Measurements from ENCODE around the gene MN1.

The MN1 gene

DNA sequence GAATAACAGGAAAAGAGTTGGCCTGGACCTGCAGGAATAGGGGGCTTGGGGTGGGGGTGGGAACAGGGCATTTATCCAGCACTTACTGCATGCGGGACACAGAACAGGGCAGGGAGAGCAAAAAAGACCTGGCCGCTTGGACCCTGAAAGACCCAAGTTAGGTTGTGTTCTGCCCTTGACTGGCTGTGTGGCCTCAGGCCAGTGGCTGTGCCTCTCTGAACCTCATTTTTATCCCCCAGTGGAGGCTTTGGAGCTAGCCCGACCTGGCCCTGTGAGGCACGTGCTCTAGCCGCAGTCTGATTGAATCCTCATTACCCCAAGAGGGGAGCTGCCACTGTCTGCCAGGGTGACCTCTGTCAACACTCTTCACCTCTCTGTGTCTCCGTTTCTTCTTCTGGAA lies 68.7 kb downstream of the MN1 start:
- ChIA-PET CTCF (interaction anchor here (0.6 kb wide), 1 partner anchor 14 kb away, joined by 3 read pairs; no protein-coding TSS in a partner anchor), POLR2A (no interaction called here)
- no peak for TF ChIP-seq CTCF (IDR thresholded peaks at IDR 0.05; ENCODE audit: control extremely low read depth, extremely low read depth, low read depth, missing control alignments)
- DNase-seq (ENCODE audit: extremely low spot score): no peak

GRCh38 chr22:27732391-27732790 lies 69.2 kb downstream of the MN1 start:
- TF ChIP-seq CTCF (IDR thresholded peaks at IDR 0.05; ENCODE audit: control extremely low read depth, extremely low read depth, low read depth, missing control alignments): no peak
- POLR2A ChIA-PET: no interaction called here
- DNase-seq (ENCODE audit: extremely low spot score): no peak
- CTCF ChIA-PET: interaction anchor here (0.6 kb wide), 1 partner anchor 14 kb away, joined by 3 read pairs; no protein-coding TSS in a partner anchor

GRCh38 chr22:27731621-27732020 lies 69.9 kb downstream of the MN1 start:
- CTCF ChIA-PET: no interaction called here
- DNase-seq (ENCODE audit: extremely low spot score): no peak
- POLR2A ChIA-PET: no interaction called here
- no peak for TF ChIP-seq CTCF (IDR thresholded peaks at IDR 0.05; ENCODE audit: control extremely low read depth, extremely low read depth, low read depth, missing control alignments)

GRCh38 chr22:27730641-27731433 lies 70.7 kb downstream of the MN1 start:
- no peak for DNase-seq (ENCODE audit: extremely low spot score)
- ChIA-PET CTCF (no interaction called here), POLR2A (no interaction called here)
- no peak for TF ChIP-seq CTCF (IDR thresholded peaks at IDR 0.05; ENCODE audit: control extremely low read depth, extremely low read depth, low read depth, missing control alignments)

DNA sequence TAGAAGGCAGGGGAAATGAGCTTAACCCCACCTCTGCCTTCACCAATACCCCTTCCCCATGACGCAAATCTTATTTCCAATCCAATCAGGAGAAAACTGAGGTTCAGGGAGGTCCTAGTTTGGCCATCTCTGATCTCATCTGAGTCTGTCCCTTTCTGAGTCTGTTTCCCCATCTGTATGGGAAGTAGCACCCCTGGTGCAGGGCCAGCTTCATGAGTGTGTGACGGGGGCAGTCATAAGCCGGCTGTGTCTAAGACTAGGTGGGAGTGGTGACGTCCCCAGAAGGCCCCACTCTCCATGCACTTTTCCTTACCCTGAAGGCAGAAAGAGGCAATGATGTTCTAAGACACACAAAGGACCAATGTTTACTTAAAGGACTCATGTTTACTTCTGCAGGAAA lies 72.3 kb downstream of the MN1 start:
- ChIA-PET POLR2A (no interaction called here), CTCF (interaction anchor here (1.9 kb wide), 1 partner anchor 10 kb away, joined by 5 read pairs; no protein-coding TSS in a partner anchor)
- no peak for TF ChIP-seq CTCF (IDR thresholded peaks at IDR 0.05; ENCODE audit: control extremely low read depth, extremely low read depth, low read depth, missing control alignments)
- DNase-seq (ENCODE audit: extremely low spot score): no peak

GRCh38 chr22:27727673-27728451 lies 73.7 kb downstream of the MN1 start:
- DNase-seq (ENCODE audit: extremely low spot score): no peak
- POLR2A ChIA-PET: no interaction called here
- no peak for TF ChIP-seq CTCF (IDR thresholded peaks at IDR 0.05; ENCODE audit: control extremely low read depth, extremely low read depth, low read depth, missing control alignments)
- CTCF ChIA-PET: interaction anchor here (1.9 kb wide), 1 partner anchor 12 kb away, joined by 5 read pairs; no protein-coding TSS in a partner anchor

Data from GM10248 (cell line).